Kidney (tissue), 14 donors: ENCODE data around the gene WNT5A. TPM values are rescaled to one million over a fixed set of nuclear protein-coding genes. Genes with fewer than 3 reads are reported as not detected.

Experiments
- DNase-seq, 5 donors: peaks; one replicate each; pipeline ENCODE4 v3.0.0-alpha.2; 2013 to 2020
- FAIRE-seq: peaks from 2 replicates; lab custom pipeline; 2012; peaks lifted over from hg19 to GRCh38; lab: Jason Lieb, UNC
- H3K27ac ChIP-seq, 2 donors: one replicate each; pipeline ENCODE4 v1.7.0; 2013; ENCODE audit warnings: low read depth in 2 of 2, low read length in 2 of 2, inconsistent platforms in 1 of 2
- H3K27me3 ChIP-seq: one replicate; pipeline ENCODE4 v1.7.1; 2013; ENCODE audit warnings: low read length, inconsistent platforms; ENCODE audit not compliant: control insufficient read depth, insufficient read depth
- H3K36me3 ChIP-seq, 3 donors: one replicate each; pipeline versions ENCODE4 v1.7.0 to v1.7.1; 2013; ENCODE audit warnings: low read length in 3 of 3, control low read depth in 1 of 3, inconsistent platforms in 1 of 3; ENCODE audit not compliant: insufficient read depth in 3 of 3, control insufficient read depth in 2 of 3
- H3K4me1 ChIP-seq, 3 donors: one replicate each; pipeline versions ENCODE4 v1.7.0 to v1.7.1; 2013; ENCODE audit warnings: low read length in 3 of 3, inconsistent platforms in 1 of 3, low read depth in 1 of 3; ENCODE audit not compliant: control insufficient read depth in 2 of 3, insufficient read depth in 2 of 3
- H3K4me3 ChIP-seq, 3 donors: one replicate each; pipeline versions ENCODE4 v1.7.0 to v1.8.1; 2013; ENCODE audit warnings: low read length in 3 of 3, control low read depth in 1 of 3, inconsistent platforms in 1 of 3
- H3K9ac ChIP-seq, 3 donors: one replicate each; pipeline versions ENCODE4 v1.7.0 to v1.7.1; 2013; ENCODE audit warnings: low read length in 3 of 3, control low read depth in 1 of 3, inconsistent platforms in 1 of 3
- H3K9me3 ChIP-seq, 3 donors: one replicate each; pipeline versions ENCODE4 v1.7.0 to v1.7.1; 2013; ENCODE audit warnings: low read length in 3 of 3, control low read depth in 1 of 3, inconsistent platforms in 1 of 3; ENCODE audit not compliant: control insufficient read depth in 2 of 3, insufficient read depth in 1 of 3
- intact Hi-C: fragments of 100-400 bp; cut with DNase I; formaldehyde crosslinking; loops from one replicate; pipeline ENCODE4 v1.11.1; 2022
- polyA plus RNA-seq: library from polyadenylated mRNA; stranded (reverse); fragments of 350-450 nt; fragmentation: Illumina TruSeq; extraction: RNeasy Lipid Tissue Mini Kit (QIAGEN cat#74804); gene quantifications from one replicate; pipeline ENCODE4 v1.2.3, GENCODE V29; 2014; ENCODE audit warnings: low read depth, low replicate concordance; ENCODE audit not compliant: insufficient read depth
- total RNA-seq: library from RNA; stranded (reverse); fragmentation: NEBNext Ultra II Directional; extraction: Animal tissue kit (Norgen Biotek cat#: 25700); gene quantifications from one replicate; pipeline ENCODE4 v1.2.1, GENCODE V29; 2021
- TF ChIP-seq, protein P1 (sequence below): IDR thresholded peaks from 3 replicates; pipeline ENCODE4 v1.5.1; 2012; ENCODE audit warnings: mild to moderate bottlenecking, moderate library complexity, borderline replicate concordance; ENCODE audit not compliant: insufficient read depth; ENCODE audit errors: extremely low read depth
- donor health status: control.
- donor health status: control.
- donor health status: control.
- donor health status: control.
- donor health status: control.
- donor health status: DM: yes; HTN: yes; CAD: no.
- donor health status: Normal renal cell carcinoma (clear cell type).

The WNT5A gene
- total and polyA plus RNA-seq, 2 donors from 2014 or later, result 0.67 to 9.9 TPM

DNA sequence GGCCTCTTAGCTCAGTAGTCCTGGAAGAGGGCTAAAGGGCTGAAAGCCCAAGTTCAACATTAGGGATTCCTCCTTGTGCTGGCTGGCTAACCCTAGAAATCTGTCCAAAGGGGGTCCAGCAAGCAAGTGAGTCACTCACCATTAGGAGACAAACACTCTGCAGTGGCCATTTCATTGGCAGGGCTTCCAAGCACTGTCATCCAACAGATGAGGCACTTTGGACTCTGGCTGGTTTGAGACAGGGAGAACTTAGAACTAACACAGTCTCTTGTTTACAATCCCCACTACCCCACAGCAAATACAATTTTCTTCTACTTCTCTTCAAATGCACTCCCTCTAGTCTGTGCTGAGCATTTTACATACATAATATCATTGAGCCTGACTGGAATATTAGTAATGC is 10.1 kb upstream of the WNT5A start:
- intact Hi-C loops, result no loop called here
- H3K36me3 ChIP-seq, result no peaks in the 10 kb centered on the region
- H3K27me3 ChIP-seq, result no peaks in the 10 kb centered on the region
- no peak for DNase-seq
- H3K27ac ChIP-seq, result no peak overlapping the region
- TF ChIP-seq, protein P1, sequence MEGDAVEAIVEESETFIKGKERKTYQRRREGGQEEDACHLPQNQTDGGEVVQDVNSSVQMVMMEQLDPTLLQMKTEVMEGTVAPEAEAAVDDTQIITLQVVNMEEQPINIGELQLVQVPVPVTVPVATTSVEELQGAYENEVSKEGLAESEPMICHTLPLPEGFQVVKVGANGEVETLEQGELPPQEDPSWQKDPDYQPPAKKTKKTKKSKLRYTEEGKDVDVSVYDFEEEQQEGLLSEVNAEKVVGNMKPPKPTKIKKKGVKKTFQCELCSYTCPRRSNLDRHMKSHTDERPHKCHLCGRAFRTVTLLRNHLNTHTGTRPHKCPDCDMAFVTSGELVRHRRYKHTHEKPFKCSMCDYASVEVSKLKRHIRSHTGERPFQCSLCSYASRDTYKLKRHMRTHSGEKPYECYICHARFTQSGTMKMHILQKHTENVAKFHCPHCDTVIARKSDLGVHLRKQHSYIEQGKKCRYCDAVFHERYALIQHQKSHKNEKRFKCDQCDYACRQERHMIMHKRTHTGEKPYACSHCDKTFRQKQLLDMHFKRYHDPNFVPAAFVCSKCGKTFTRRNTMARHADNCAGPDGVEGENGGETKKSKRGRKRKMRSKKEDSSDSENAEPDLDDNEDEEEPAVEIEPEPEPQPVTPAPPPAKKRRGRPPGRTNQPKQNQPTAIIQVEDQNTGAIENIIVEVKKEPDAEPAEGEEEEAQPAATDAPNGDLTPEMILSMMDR, result no peak
- no peaks in the 10 kb centered on the region for H3K4me1 ChIP-seq
- H3K4me3 ChIP-seq, result no peak overlapping the region
- no peaks in the 10 kb centered on the region for H3K9me3 ChIP-seq
- H3K9ac ChIP-seq, result no peak overlapping the region
- no peak for FAIRE-seq

DNA sequence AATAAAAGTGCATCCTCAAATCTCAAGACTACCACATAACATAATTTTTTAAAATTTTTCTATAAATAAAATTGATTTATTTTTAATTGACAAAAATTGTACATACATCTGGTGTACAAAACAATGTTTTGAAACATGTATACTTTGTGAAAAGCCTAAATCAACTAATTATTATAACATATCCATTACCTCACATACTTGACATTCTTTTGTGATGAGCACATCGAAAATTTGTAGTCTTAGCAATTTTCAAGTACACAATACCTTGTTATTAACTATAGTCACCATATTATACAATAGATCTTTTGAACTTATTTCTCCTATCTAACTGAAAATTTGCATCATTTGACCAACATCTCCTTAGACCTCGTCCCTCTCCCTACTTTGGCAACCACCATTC is 7.9 kb upstream of the WNT5A start:
- H3K9me3 ChIP-seq, result no peaks in the 10 kb centered on the region
- DNase-seq (no peak), FAIRE-seq (no peak)
- H3K4me3 ChIP-seq, result no peak overlapping the region
- intact Hi-C loops, result no loop called here
- TF ChIP-seq, protein P1, result no peak
- H3K27me3 ChIP-seq, result no peaks in the 10 kb centered on the region
- H3K9ac ChIP-seq, result no peak overlapping the region
- no peaks in the 10 kb centered on the region for H3K36me3 ChIP-seq
- no peaks in the 10 kb centered on the region for H3K4me1 ChIP-seq
- no peak overlapping the region for H3K27ac ChIP-seq

DNA sequence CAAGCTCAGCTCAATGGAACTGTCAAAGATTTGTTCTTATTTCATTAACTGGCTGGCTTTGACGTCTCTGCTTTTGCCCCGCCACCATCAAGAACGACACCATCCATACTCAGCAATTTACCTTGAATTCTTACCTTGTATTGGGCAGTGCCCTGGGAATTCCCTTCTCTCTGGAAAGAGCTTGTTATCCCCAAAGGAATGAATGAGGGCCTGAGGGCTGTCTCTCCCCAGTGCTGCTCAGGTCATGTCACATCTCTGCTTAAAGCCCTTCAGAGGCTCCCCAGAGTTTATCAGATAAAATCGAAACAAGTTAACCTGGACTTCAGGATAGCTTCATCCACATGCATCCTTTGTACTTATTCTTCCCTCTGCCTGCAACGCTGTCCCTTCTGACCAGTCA is 5.9 kb upstream of the WNT5A start:
- TF ChIP-seq, protein P1, result no peak
- no peak overlapping the region for H3K4me3 ChIP-seq
- H3K4me1 ChIP-seq, result peaks cover 0 to 7% (median 4%) of the 10 kb centered on the region in 3 donors
- H3K27ac ChIP-seq, result no peak overlapping the region
- no peak overlapping the region for H3K9ac ChIP-seq
- no peaks in the 10 kb centered on the region for H3K27me3 ChIP-seq
- FAIRE-seq (no peak), DNase-seq (no peak)
- intact Hi-C loops, result no loop called here
- H3K36me3 ChIP-seq, result no peaks in the 10 kb centered on the region
- no peaks in the 10 kb centered on the region for H3K9me3 ChIP-seq

DNA sequence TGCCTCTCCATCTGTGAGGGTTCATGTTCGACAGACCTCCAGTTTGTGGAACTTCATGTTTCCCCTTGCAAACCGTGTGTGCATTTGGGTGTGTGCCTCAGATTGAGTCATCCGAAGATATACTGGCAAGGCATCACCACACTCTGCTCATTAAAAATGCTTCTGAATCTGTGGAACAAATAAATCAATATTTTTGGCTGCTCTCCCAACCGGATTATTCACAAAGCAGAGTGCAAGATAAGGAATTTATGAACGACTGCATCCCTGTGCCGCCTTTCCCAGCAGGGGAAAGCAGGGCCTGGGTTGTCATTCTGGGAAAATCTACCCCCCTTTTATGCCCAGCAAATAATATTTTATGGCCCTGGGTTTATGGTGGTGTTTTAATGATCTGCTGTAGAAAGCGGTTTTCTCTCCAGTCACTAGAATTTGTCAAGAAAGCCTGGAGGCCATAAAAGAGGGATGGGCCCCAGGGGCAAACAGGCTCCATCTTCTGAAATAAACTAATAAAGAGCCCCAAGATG is 4.2 kb upstream of the WNT5A start:
- no peak for FAIRE-seq
- Histone ChIP-seq H3K9me3 (no peaks in the 10 kb centered on the region), H3K4me1 (peaks cover 0 to 11% (median 4%) of the 10 kb centered on the region in 3 donors), H3K27me3 (no peaks in the 10 kb centered on the region), H3K9ac (no peak overlapping the region), H3K4me3 (no peak overlapping the region), H3K36me3 (no peaks in the 10 kb centered on the region), H3K27ac (no peak overlapping the region)
- TF ChIP-seq, protein P1, result no peak
- peak in 2 of 5 donors; percentile 24 to 32 for DNase-seq
- intact Hi-C loops, result no loop called here
